ENCODE measurements around the gene MAB21L3.

MAB21L3 gene

DNA sequence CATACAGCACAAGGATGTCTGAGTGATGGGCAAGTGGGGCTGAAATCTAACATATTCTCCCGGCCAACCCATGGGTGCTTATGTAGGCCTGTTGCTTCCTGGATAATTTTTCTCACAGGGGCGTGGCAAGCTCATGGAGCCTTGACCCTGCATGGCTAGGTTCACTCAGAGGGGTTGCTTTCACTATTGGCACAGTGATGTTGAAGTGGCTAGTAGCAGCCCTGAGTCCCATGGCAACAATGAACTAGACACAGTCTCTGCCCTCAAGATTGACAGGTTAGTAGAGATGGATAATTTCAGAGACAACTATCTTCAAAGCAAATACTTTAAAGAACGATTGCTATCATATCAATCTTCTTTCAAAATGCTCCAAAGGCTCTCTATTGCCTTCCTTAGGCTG, 6.5 kb upstream of the MAB21L3 start:
- TF ChIP-seq, protein P1, sequence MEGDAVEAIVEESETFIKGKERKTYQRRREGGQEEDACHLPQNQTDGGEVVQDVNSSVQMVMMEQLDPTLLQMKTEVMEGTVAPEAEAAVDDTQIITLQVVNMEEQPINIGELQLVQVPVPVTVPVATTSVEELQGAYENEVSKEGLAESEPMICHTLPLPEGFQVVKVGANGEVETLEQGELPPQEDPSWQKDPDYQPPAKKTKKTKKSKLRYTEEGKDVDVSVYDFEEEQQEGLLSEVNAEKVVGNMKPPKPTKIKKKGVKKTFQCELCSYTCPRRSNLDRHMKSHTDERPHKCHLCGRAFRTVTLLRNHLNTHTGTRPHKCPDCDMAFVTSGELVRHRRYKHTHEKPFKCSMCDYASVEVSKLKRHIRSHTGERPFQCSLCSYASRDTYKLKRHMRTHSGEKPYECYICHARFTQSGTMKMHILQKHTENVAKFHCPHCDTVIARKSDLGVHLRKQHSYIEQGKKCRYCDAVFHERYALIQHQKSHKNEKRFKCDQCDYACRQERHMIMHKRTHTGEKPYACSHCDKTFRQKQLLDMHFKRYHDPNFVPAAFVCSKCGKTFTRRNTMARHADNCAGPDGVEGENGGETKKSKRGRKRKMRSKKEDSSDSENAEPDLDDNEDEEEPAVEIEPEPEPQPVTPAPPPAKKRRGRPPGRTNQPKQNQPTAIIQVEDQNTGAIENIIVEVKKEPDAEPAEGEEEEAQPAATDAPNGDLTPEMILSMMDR (conservative IDR thresholded peaks at IDR 0.05; ENCODE audit: low read depth): no peak
- CTCF ChIA-PET: interaction anchor here (0.7 kb wide), 1 partner anchor 105 kb away, joined by 3 read pairs; no protein-coding TSS in a partner anchor
- no peak for DNase-seq (ENCODE audit: low spot score)
- H3K27ac ChIP-seq: 0 out of 2 replicates have a peak overlapping the region, but pooled peaks have one; percentile 18
- POLR2A ChIA-PET (ENCODE audit: low non-redundant PET): no interaction called here

DNA sequence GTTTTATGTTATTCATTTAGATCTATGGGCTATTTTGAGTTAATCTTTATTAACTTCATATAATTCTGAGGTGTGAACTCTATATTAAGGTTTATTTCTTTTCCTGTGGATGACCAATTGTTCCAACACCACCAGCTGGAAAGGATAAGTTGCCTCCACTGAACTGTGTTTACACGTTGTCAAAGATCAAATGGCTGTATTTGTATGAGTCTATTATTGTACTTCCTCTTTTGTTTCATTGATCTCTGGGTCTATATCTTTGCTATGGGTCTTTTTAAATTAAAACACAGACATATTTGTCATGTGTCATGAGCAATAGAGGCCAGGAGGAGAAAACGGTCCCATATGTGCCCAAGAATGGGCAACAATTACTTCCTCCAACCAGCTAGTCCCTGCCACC, 5.2 kb upstream of the MAB21L3 start:
- no peak overlapping the region for H3K27ac ChIP-seq
- ChIA-PET POLR2A (ENCODE audit: low non-redundant PET) (no interaction called here), CTCF (interaction anchor here (0.6 kb wide), 1 partner anchor 457 kb away, joined by 3 read pairs; no protein-coding TSS in a partner anchor)
- TF ChIP-seq, protein P1 (conservative IDR thresholded peaks at IDR 0.05; ENCODE audit: low read depth): no peak
- no peak for DNase-seq (ENCODE audit: low spot score)

DNA sequence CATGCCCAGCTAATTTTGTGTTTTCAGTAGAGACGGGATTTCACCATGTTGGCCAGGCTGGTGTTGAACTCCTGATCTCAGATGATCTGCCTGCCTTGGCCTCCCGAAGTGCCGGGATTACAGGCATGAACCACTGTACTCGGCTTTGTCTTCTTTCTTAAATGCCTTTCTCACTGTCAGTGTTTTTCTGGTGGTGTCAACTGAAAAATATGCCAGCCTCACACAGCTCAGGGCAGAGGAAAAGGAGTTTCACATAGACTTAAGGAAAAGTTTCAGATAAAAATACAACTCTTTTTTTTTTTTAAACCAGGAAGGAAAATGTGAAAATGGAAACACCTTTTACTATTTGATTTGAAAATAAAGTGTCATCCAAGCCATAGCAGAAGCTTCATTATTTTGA, 4.6 kb upstream of the MAB21L3 start:
- ChIA-PET CTCF (no interaction called here), POLR2A (ENCODE audit: low non-redundant PET) (no interaction called here)
- TF ChIP-seq, protein P1 (conservative IDR thresholded peaks at IDR 0.05; ENCODE audit: low read depth): no peak
- no peak overlapping the region for H3K27ac ChIP-seq
- no peak for DNase-seq (ENCODE audit: low spot score)

DNA sequence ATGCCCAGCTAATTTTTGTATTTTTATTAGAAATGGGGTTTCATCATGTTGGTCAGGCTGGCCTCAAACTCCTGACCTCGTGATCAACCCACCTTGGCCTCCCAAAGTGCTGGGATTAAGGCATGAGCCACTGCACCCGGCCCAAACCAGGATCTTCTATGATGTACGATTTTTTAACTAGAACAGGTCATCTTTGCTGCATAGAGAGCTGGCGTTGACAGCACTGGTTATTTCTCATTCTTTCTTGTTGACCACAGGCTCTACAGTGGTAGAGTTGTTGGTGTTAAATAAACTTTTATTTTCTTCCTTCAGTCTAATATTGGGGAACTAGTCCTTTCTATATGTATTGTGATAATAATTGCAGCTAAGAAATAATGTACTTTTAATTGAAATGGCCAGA, 3.8 kb upstream of the MAB21L3 start:
- TF ChIP-seq, protein P1 (conservative IDR thresholded peaks at IDR 0.05; ENCODE audit: low read depth): no peak
- DNase-seq (ENCODE audit: low spot score): no peak
- no peak overlapping the region for H3K27ac ChIP-seq
- ChIA-PET POLR2A (ENCODE audit: low non-redundant PET) (no interaction called here), CTCF (interaction anchor here (0.7 to 1.3 kb wide), 2 partner anchors 289 to 378 kb away, joined by 3 to 6 read pairs; no protein-coding TSS in a partner anchor)

DNA sequence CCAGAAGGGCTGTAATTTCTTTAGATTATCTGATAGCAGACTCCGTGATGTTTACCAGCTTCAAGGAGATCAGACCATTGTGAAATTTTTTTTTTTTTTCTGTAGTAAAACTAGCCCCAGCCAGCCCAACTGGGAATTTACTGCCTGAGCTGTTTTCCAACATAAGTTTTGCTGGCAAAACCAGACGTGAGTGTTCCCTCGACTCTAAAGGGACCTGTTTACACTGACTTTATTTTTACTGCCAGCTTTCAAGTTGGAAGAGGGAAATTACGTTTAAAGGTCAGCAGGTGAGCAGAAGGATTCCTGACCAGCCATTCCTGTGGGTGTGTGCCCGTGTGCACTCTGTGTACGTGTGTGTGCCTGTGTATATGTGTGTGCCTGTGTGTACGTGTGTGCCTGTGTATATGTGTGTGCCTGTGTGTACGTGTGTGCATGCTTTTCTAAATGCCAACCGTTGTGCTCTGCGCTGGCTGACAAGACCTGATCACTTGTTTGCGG, 374 bp downstream of the MAB21L3 start:
- CTCF ChIA-PET: interaction anchor here (0.9 kb wide), 1 partner anchor 14 kb away, joined by 3 read pairs; no protein-coding TSS in a partner anchor
- TF ChIP-seq, protein P1 (conservative IDR thresholded peaks at IDR 0.05; ENCODE audit: low read depth): no peak
- no peak for DNase-seq (ENCODE audit: low spot score)
- H3K27ac ChIP-seq: peak overlapping the region; percentile 63
- POLR2A ChIA-PET (ENCODE audit: low non-redundant PET): no interaction called here

DNA sequence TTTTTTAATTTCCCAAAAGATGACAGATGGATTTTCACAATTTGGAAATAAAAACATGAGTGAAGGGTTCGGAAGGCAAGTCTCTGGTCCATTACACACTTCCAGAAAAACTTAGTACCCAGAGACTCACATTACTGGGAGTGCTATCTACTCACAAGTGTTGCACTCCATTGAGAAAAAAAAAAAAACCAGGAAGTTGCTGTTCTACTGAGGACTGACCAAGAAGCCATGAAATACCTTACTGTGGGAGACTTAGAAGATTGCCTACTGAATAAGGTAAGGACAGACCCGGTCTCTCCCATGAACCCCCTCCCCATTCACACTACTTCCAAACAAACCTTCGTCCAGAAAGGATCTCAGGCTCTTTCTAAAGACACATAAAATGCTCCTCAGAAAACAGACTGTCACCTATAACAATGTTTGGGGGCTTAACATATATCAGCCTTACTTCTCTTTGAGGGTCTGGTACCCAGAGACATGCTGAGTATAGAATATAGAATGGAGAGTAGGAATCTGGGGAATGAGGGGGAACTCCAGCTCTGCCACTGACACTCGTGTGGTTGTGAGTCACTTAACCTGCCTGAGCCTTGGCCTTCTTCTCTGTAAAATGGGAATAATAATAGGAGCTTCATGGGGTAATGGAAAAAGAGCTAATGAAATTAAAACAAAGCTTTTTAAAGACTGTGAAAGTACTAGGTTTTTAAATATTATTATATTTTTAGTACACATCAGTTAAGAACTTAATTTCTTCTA, 1.4 kb downstream of the MAB21L3 start:
- TF ChIP-seq, protein P1 (conservative IDR thresholded peaks at IDR 0.05; ENCODE audit: low read depth): no peak
- ChIA-PET POLR2A (ENCODE audit: low non-redundant PET) (no interaction called here), CTCF (no interaction called here)
- no peak for DNase-seq (ENCODE audit: low spot score)
- H3K27ac ChIP-seq: no peak overlapping the region
